ENCODE results near the gene LMF2. TPM values are rescaled to one million over a fixed set of nuclear protein-coding genes. Genes with fewer than 3 reads are reported as not detected.

Gene LMF2
- total RNA-seq, 1 experiment from 2014 or later: 87.5 TPM

DNA sequence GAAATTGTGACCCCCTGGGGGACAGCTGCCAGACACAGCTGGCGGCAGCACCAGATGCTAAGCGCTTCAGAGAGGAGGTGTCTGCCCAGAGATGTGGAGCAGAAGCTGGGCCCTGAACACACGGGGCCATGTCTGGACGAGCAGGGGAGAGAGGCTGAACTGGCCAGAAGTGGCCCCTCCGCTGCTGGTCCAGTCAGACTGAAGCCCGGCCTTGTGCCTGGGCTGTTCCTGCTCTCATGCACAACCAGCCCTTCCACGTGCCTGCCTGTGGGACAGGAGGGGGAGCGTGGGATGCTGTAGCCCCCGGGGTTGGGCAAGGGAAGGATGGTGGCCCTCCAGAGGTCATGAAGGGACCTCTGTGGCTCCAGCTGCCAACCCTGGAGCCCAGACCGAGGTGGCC, 24.4 kb downstream of the LMF2 start:
- no peak for DNase-seq (ENCODE audit: low read depth)

DNA sequence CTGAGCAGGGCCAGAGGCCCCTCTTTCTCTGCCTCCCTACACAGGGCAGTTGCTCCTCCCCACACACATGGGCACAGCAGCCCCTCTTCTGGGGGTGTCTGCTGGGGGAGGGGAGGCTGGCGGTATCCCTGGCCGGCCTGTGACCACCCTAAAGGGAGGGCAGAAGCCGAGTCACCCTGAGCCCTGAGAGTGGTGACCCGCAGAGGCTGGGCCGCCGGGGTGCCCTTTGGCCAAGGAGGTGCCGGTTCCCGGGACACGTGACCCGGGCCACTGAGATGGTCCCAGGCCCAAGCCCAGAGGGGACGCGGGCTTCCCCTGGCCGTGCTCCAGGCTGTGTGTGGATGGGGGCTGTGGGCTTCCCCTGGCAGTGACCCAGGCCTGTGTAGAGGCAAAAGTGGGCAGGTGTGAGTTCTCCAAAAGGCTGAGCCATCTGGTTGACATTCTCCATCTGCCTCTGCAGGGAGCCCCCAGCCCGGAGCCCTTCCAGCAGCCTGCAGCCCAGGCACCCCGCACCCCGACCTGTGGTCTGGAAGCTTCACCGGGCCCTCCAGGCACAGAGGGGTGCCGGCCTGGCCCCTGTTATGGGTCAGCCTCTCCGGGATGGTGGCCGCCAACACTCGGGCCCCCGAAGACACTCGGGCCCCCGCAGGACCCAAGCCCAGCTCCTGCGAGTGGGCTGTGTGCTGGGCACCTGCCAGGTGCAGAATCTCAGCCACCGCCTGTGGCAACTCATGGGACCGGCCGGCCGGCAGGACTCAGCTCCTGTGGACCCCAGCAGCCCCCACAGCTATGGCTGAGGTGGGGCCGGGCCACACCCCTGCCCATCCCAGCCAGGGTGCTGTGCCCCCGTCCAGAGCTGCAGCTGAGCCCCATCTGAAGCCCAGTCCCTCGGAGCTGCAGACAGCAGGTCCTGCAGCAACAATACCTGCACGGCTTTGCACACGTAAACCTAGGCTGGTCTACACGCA, 25.1 kb downstream of the LMF2 start:
- DNase-seq (ENCODE audit: low read depth): no peak

DNA sequence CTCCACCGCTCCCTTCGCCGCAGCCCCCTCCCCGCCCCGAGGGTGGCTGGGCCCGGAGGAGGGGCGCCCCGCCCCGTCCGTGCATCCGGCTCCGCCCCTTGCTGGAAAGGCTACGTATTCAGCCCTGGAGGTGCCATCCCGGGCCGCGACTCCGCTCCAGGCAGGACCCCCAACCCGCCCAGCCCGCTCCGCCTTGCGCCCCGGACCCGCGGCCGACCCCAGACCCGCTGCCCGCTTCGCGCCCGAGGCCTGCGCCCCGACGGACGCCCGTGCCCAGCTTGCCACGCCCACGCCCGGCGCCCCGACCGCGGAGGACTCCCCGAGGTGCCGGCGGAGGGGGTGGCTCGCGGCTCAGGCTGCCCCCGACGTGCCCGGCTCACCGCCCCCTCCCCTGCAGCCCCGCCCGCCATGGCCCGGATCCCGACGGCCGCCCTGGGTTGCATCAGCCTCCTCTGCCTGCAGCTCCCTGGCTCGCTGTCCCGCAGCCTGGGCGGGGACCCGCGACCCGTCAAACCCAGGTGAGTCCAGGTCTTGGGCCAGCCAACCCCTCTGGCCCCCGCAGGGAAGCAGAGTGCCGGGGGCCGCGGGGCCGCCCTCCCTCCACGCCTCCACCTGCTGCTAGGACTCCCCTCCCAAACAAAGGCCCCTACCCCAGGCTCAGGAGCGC, 25.9 kb downstream of the LMF2 start, which contains the start of gene ADM2:
Gene ADM2, plus strand, starts transcription at position 104 of the 667 bp plus-strand sequence. Its CDS starts 305 bp downstream, at position 409.
- no peak for DNase-seq (ENCODE audit: low read depth)

DNA sequence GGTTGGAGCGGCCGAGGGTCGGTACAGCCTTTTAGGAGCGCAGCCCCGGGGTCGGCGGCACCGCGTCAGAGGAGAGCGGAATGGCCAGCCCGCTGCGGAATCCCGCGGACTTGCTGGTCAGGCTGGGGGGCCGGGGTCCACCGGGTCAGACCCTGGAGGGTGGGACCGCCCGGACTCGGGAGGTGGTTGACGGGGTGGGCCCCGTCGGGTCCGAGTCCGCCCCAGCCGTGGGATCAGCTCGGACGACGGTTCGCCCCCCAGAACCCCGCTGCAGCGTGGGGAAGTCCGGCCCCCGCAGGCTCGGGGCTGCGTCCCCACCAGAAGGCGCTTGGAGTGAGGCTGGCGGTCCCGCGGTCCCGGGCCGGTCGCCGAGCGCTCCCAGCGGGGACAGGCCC, 26.5 kb downstream of the LMF2 start:
- no peak for DNase-seq (ENCODE audit: low read depth)

DNA sequence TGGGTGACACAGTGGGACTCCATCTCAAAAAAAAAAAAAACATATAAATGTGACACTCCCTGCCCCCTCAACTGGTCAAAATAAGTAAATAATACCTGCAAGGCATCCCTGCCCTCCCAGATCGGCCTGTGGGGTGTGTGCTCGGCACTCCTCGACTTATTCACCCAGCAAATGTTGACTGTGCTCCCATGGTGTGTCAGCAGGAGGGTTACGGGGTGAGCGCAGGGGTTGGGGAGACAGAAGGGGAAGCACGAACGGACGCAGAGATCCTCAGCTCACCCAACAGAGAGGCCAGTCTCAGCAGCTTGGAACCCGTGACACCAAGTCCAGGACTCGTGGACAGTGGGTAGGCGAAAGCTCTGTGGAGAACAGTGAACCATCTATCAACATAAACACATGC, 27.8 kb downstream of the LMF2 start:
- DNase-seq (ENCODE audit: low read depth): no peak

DNA sequence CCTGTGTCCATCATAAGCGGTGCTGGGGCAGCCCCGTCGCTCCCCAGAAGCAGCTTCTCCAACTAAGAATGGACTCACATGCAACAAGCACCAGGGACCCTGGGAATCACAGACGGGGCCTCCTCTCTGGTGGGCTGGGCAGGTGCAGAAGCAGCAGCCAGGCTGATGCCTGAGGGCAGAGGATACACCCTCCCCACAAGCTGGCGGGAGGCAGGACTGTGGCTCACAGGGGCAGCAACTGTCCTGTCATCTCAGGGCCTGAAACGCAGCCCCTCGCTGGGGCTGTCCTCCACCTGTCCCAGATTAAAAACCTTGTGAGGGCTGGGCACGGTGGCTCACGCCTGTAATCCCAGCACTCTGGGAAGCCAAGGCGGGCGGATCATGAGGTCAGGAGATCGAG, 29.6 kb downstream of the LMF2 start:
- no peak for DNase-seq (ENCODE audit: low read depth)

DNA sequence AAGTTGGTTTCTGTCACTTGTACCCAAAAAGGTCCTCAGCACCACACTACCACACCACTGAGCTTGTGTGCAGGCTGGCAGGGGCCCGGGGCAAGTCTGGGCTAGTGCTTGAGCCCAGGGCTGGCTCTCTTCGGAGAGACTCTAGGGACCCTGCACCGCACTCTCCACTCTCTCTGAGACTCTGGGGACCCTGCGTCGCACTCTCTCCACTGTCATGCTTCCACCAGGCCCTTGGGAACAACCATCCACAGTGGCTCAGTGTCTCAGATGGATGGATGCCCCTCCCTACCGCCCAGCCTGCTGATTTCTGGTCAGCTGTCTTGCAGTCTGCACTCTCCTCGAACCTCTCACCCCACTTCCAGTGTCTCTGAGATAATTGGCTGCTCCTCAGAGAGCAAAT, 30.6 kb downstream of the LMF2 start:
- no peak for DNase-seq (ENCODE audit: low read depth)

DNA sequence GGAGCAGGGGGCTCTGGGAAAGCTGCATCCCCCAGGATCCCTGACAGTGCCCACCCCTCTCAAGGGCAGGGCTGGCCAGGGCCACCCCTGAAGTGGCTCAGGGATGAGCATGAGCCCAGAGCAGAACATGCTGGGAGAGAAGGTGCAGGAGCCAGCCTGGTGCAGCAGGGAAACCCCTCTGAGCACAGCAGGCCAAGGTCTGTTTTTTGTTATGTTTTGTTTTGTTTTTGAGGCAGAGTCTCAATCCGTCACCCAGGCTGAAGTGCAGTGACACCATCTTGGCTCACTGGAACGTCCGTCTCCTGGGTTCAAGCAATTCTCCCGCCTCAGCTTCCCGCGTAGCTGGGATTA, 31.9 kb downstream of the LMF2 start:
- no peak for DNase-seq (ENCODE audit: low read depth)

DNA sequence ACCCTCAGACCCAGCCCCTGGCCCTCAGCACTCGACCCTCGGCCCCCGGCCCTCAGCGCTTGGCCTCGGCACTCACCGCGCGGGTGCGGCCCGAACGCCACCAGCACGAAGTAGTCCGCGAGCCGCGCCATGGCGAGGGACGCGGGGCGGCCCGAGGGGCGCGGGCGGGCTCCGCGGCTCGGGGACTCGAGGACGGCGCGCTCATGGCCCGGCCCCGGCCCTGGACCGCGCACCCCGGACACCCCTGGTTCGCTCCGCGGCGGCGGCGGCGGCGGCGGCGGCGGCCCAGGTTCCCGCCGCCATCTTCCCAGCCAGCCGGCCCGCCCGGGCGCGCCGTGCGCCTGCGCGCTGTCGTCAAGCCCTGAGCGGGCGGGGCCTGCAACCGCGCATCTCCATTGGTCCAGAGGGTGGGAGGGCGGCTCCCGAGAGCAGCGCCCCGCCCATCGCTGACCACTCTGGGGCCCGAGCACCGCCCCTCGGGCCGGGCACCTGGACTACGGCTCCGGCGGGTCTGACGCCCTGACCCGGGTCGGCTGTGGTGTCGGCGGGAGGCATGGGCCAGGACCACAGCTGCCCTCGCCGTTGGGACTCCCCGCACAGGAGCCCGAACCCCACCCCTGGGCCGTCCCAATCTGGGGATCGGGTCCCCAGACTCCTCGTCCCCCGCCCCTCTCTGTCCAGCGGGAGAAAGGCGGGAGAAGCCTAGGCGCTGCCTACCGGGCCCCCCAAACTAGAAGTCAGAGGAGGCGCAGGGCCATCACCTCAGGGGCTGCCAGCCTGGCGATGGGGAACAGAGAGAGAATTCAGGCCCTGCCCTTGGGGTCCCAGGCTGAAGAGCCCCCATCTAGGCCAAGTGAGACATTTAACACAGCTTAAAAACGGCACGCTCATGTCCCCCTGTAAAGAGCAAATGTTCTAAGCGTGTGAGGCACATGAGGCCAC, 32.5 kb downstream of the LMF2 start, which contains the start of gene SBF1:
Gene SBF1, minus strand, starts transcription at position 326 of the 942 bp plus-strand sequence. Its CDS starts 195 bp downstream, at position 131.
- DNase-seq (ENCODE audit: low read depth): peak; percentile 83

DNA sequence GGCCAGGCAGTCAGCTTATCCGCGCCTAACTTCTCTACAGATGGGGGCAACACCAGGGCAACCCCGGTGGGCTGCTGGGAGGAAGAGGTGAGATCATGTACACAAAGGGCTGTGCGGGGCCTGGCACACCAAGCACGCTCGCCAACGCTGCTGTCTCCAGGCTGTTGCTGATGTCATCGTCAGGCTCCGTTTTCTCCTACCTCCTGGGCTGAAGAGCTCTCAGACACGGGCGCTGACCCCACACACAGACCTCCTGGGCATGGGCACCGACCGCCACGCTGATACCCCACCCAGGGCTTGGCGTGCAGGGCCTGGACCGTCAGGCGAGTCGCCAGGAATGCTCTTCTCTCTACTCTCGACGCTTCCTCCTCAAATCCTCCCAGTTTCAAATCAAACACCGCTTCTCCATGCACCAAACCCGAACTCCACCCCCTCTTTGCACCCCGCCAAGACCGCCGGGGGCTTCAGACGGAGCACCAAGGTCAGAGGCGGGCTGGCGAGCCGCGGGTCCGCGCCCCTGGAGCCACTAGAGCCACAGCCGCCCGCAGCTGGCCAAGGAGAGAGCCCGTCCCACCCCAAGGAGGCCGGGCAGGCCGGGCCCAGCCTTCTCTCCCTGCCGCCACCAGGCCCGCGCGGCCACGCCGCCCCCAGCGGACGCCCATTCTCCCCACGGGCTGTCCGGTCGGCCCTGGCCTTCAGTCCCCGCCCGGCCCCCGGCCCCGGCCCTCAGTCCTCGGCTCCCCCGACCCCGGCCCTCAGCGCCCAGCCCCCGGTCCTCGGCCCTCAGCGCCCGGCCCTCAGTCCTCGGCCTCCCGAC, 33.4 kb downstream of the LMF2 start:
- DNase-seq (ENCODE audit: low read depth): peak; percentile 29

DNA sequence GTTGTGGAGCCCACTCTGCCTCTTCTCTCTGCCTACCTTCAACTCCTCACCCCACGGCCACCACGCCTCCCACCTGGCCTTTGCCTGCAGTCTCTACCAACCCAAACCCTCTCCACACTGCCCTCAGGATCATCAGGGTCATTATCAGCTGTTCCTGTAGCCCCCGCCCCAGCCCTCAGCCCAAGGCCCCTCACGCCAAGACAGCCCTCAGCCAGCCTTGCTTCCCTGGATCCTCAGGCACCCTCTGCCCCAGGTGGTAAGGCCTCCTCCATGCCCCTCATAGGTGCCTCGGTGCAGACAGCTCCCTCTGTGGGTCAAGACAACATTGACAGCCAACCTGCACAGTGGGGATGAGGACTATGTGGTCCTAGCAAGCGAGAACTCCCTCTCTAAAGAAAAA, 34.4 kb downstream of the LMF2 start:
- DNase-seq (ENCODE audit: low read depth): peak; percentile 11

DNA sequence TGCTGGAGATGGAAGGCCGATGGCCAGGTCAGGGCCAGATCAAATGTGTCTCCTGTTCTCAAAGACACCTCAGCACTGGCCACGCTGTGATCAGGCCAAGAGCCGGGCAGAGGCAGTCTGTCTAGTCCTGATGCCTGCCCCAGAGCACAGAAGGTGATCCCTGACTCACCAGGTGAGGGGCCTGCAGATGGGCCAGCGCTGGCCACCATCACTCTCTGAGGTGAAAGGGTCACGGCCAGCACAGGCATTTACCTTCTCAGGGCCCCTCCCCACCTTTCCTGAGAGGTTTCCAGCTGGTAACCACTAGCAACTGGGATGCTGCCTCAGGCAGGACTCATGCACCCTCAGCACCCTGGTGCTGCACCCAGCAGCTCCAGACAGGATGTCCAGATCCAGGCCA, 35.5 kb downstream of the LMF2 start:
- no peak for DNase-seq (ENCODE audit: low read depth)

DNA sequence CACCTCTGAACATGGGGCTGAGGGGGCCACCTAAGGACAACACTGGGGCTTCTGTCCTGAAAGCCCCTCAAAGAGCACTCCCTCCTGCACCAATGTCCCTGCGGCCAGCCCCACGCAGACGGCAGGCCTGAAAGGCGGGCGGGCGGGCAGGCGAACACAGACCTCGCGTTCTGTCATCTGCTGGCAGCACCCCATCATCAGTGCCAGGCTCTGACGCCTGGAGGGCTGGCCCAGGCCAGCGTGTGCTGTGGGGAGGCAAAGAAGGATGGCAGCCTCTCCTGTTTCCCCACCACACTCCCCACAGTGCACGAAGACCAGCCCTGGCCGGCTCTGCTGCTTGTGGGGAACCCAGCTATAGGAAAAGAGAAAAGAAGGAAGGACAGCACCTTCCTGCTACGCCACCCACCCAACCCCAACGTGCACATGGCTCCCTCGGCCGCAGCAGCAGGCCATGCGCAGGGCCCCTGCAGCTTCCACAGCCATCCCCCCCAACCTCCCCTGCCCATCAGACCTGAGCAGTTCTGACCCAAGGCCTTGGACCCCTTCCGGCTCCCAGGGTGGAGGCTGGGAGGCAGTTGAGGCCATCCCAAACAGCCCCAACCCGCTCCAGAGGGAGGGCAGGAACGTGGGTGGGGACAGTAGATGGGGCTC, 36.2 kb downstream of the LMF2 start:
- no peak for DNase-seq (ENCODE audit: low read depth)

DNA sequence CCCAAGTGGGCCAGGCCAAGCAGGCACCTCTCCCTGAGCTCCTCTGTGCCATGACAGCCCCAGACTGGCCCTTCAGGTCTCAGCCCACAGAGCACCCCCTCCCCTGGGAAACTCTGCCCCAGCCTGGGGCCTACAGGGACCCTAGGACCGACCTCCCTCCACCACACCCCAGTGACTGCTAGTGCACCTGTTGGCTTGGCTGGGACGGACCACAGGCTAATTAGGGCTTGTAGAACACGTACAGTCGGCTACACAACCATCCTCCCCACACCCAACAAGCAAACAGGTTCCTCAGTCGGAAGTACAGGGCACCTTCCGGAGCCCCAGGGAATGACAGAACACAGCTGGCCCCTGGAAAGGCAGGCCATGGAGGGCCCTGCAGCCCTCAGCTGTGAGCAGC, 37.0 kb downstream of the LMF2 start:
- no peak for DNase-seq (ENCODE audit: low read depth)

DNA sequence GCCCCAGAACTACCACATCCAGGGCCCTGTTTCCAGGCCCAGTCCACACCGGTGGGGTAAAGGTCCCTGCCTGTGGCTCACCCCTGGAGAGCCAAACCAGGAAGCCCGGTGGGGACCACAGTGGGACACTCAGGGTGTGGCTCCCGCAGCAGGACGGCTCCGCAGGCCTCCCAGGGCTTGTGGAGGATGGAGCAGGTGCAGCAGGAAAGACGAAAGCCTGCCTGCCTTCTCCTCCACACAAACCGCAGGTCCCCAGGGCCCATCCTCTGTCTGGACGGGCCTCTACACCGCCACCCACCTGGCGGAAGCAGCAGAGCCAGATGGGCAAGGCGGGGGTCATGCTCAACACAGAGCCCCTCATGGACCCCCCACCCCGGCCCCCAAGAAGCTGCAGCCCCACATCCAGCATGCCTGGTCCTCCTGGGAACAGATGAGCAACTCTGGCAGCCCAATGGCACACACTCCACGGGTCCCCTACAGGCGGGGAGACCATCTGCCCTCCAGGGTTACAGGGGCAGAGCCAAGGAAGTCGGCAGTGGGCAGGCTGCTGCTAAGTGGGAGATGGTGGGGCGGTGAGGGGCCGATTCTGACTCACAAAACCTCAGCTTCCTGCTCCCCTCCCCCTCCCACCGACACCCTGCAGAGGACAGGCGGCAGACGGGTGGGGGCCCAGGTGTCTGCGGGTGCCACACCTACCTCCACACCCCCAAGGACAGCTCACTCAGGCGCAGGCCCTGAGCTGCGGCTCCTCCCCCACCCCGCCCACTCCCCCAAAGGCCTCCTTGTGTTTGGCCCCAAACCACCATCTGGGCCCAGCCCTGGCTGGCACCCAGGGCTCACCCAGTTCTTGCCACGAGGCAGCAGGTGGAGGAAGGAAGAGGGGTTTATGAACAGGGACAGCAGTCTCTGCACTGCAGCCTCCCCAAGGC, 37.9 kb downstream of the LMF2 start:
- DNase-seq (ENCODE audit: low read depth): peak; percentile 57

DNA sequence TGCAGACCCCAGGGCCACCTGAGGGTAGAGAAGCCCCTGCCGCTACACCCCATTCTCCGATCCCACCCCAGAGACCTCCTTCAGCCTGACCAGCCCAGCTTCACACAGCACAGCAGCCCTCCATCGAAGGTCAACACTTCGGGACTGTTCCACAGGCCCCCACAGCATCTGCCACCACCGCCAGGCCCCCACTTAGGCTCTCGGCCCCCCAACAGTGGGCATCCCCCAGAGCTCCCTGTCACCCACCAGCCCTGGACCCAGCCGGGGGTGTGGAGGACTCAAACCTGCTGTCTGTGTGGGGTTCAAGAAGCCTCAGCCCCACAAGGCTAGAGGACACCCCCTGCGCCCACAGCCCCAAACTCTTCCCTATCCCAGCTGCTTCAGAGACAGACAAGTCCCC, 38.9 kb downstream of the LMF2 start:
- DNase-seq (ENCODE audit: low read depth): no peak

DNA sequence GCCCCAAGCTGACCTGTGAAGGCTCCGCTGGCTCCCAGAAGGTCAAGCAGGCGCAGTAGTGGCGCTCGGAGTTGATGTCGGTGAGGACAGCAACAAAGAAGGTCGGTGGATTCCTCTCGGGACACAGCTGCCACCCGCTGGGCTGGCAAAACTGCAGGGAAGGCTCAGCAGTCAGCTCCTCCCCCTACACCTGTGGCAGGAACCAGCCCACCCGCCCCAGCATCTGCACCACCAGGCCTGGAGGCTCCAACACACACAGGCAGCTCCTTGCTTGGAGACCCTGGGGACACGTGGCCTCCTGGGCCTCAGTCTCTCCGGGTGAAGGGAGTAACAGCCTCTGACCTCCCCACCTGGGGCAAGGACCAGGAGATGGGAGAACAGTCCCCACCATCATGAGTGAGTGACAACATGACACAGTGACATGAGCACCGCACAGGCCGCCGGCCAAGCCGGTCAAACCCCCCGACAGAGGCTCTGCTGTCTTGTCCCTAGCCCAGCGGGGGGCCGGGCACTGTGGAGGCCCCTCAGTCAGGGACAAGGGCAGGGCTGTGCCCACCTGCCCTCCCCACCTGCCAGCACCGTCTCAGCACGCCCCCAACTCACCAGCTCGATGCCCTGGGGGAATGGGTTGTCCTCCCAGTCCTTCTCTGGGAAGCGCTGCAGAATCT, 39.6 kb downstream of the LMF2 start:
- no peak for DNase-seq (ENCODE audit: low read depth)

DNA sequence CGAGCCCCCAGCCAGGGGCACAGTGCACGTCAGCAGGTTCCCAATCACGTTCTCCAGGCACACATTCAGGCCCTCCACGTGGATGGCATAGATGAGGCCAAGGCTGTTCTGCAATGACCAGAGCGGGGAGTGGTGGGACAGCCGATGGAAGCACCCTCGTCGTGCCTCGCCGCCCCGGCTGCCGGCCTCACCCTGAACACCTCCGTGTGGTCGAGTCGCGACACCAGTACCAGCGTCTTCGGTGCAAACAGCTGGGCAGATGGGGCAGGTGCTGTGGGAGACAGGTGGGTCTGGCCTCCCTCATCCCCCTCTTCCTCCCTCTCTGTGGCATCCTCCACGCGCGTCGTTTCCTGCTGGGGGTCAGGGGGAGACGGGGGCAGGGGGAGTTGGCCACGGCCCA, 40.2 kb downstream of the LMF2 start:
- no peak for DNase-seq (ENCODE audit: low read depth)
